NCI-H69 (cell line): Measurements from ENCODE around the gene REEP1.
"Not testable (repeated sequence)": the region's sequence is repeated elsewhere in the genome, so short reads cannot be mapped to it uniquely, and the experiment has no call there.

ENCODE experiments used
- DNase-seq: peaks from one replicate; lab custom pipeline; 2025; lab: John Stamatoyannopoulos, UW

The REEP1 gene

DNA sequence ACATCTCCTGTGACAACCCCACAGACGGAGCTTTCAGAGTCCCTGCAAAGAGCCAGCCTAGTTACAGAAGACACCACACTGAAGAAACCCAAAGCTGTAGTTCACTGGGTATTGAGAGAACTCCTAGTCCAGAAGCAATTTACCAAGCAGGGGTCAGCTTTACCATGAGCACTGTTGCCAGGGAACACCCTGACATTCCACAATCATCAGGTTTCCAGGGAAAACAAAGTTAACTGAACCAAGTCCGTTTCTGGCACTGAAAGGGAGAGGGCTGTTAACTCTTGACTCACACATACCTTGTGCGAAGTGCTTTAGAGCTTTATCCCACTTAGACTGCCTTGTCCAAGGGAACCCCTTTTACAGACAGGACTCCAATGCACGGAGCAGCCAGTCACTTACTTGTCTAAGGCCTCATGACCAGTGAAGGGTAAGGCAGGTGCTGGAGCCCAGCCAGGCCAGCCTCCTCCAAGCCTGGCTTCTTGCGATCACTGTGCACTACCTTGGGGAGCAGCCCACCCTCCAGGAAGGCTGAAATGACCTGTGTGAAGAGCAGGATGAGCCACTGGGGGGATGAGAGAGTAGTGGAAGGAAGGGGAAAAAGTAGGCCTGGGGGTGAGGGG, 53.9 kb downstream of the REEP1 start:
- DNase-seq: peak; percentile 5

- DNase-seq: no peak
Observed at GRCh38 chr2:86281066-86281700, 56.2 kb downstream of the REEP1 start.

- no peak for DNase-seq
Observed at GRCh38 chr2:86280191-86280667, 57.2 kb downstream of the REEP1 start.

GRCh38 chr2:86275962-86276361, 61.5 kb downstream of the REEP1 start:
- no peak for DNase-seq

DNA sequence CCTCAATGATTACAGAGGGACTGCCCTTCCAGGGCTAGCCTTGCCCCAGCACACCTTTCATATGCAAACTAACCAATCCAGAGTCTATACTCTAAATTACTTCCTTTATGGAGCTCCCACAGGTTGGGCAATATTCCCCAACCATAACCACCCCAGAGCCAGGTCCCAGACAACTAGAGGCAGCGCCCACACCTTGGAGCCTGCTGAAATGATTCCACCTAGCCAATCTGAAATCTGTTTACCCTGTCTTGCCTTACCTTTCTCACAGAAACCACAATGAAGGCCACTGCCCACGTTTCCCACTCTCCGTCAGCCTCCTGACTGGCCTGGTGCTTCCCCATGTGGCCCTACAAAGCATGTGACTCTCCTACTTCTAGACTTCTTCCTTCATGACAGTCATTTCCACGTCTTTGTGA, 62.0 kb downstream of the REEP1 start:
- DNase-seq: no peak

GRCh38 chr2:86274918-86275275, 62.5 kb downstream of the REEP1 start:
- DNase-seq: peak; percentile 38

- no peak for DNase-seq
Observed at GRCh38 chr2:86274265-86274917, 63.0 kb downstream of the REEP1 start.

- no peak for DNase-seq
Observed at GRCh38 chr2:86272111-86272510, 65.3 kb downstream of the REEP1 start.

DNA sequence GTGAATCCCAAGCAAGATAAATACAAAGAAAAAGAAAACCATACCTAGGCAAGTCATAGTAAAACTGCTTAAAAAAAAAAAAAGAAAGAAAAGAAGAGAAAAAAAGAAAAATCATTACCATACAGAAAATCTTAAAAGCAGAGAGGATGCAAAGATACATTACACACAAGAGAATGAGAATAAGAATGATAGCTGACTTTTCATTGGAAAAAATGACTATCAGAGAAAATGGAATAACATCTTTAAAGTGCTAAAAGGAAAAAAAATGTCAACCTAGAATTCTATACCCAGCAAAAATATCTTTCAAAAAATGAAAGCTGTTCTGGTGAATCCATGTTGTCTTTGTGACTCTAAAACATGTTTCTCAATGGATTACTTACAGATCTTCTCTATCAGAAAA, 66.2 kb downstream of the REEP1 start:
- DNase-seq: no peak

DNA sequence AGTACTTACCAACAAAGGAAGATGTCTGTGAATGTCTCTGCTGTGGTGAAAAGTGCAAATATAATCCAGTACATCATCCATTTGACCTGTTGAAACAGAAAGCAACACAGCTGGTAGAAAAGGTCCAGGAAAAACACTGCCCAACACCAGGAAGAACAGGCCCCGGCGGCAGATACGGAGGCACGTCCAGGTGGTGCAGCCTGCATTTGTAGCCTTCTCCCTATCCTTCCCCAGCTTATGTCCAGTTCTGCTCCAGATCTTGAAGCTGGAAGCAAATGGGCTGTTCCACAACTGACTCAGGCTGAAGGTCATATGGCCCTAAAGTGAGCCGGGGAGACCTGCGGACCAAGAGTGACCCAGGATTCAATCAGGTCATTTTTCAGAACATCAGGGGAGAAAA, 73.5 kb downstream of the REEP1 start:
- no peak for DNase-seq

- no peak for DNase-seq
Observed at GRCh38 chr2:86260978-86261377, 76.4 kb downstream of the REEP1 start.

DNA sequence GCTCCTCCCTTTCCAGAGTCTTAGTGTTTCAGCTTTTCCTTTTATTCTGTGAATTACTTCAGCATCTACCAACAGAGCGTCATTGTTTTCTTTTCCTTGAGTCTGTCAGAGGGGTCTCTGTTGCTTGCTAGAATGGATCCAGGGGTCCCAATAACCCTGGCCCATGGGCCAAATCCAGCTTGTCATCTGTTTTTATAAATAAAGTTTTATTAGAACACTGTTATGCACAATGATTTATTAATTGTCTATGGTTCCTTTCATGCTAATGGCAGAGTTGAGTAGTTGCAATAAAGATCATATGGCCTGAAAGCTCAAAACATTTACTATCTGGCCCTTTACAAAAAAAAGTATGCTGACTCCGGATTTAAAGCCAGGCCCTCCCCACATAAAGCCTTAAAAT, 79.3 kb downstream of the REEP1 start:
- no peak for DNase-seq

DNA sequence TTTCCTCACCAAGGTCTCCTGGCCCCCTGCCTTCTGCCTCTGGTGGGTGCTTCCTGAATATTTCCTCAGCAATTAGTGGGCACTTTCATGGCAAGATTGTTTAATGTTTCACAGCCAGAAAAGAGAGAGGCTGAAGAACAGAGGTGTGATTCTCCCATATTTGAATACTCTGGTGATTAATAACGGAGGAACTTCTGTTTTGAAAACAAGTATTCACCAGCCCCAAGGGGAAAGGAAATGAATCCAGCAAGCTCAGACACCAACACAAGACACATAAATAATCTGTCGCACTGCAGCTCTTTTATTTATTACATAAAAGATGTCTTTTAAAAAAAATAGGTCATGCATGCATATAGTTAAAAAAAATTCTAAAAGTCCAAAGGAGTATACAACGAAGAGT, 80.4 kb downstream of the REEP1 start:
- DNase-seq: no peak

DNA sequence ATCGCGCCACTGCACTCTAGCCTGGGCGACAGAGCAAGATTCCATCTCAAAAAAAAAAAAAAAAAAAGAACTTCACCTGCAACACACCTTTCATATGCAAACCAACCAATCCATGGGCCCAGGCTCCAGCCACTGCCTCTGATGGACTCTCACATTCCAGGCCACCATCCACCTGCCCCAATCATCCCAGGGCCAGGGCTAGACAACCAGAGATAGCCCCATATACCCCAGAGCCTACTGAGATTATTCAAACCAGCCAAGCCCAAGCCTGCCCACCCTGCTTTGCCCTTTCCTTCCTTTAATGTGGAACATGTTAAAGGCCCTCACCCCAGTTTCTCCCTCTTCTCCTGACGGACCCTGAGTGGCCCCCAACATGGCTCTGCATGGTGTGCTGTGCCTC, 81.1 kb downstream of the REEP1 start:
- no peak for DNase-seq

DNA sequence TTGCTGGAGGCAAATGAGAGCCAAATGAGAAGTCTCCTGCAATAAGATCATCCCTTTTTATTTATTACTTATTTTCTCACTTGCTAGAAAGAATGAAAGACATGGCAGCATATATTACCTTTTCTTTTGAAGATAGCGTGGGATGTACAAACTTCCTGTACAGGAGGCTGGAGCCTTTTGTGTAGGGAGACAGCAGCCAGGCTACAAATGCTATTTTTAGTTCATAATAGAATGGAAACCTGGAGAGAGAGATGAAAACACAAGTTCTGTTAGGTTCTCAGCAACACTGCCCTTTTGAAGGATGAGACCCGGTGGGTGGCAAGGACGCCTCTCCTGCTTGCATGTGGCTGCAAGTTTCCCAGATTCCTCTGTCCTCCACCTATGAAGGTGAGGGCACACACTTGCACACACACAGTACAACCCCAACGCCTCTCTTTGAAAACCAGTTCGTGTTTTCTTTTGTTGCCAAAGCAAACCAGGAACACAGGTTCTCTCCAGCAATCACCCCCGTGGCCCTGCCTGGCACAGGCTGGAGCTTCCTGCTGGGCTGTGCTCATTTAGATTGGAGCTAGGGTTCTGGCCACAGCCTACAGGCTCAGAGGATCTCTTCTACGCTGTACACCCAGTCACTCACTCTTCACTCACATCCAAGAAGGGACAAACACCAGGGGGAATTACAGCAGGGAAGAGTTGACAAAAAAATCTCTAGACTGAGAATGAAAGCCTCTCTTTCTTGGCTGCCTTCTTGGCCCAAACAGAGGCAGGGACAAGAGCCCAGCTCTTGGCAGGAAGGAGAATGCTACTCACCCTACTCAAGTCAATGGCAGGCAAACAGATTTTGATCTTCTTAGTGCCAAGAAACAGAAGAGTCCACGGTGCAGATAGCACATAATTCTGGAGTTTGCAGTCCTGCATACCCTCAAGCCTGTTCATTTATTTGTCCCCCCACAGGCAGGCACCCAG, 82.6 kb downstream of the REEP1 start:
- peak; percentile 20 for DNase-seq

DNA sequence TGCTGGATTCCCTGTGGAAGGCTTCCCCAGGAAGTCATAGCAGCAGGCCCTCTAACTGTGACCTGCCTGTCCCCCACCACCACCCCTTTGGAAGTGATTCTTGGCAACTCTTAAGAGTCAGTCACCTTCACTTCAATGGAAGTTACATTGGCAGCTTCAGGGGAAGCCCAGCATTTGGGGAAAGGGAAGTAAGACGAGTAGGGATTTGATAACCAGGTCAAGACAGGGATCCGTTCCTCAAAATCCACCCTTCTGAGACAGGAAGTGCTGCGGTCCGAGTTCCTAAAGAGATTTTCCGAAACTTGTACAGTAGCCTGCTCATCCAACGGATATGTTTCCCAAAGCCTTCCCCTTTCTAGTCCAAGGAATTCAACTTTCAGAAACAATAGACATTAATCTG, 84.0 kb downstream of the REEP1 start:
- no peak for DNase-seq

- no peak for DNase-seq
Observed at GRCh38 chr2:86251840-86252266, 85.6 kb downstream of the REEP1 start.

DNA sequence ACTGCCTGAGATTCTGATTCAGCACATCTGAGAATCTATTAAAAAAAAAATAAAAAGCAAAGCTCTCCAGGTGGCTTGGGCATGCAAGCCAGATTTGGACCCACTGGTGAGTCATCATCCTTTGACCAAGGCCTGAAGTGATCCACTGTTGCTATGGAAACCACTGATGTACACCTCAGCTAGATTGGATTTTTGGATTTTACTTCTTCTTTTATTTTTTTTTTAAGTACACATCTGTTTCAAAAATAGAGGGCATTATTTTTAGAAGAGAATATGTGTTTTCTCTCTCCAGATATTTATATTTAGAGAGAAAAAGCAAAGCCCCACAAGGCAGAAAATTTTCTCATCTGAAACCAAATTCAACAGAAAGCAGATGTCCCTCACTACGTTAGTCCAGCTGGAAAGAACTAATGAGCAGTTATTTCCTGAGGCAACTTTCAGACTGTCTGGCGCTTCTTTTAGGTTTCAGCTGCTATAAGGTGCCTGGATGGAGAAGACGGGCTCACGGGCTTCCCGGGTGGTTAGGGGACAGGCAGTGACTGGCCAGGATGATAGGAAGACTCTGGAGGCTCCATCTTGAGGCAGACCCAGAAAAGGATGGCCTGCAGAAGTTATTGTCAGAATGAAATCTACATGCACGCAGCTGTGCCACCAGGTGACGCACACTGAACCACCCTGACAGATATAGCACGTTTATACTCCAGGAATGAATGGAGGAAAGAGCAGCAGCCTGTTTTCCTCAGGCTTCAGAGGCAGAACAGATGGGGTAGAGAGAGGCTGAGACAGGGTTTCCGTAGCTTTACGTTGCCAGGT, 87.6 kb downstream of the REEP1 start:
- DNase-seq: peak; percentile 48

GRCh38 chr2:86249176-86249575, 88.2 kb downstream of the REEP1 start:
- no peak for DNase-seq

GRCh38 chr2:86245222-86245621, 92.2 kb downstream of the REEP1 start:
- DNase-seq: not testable (repeated sequence)

DNA sequence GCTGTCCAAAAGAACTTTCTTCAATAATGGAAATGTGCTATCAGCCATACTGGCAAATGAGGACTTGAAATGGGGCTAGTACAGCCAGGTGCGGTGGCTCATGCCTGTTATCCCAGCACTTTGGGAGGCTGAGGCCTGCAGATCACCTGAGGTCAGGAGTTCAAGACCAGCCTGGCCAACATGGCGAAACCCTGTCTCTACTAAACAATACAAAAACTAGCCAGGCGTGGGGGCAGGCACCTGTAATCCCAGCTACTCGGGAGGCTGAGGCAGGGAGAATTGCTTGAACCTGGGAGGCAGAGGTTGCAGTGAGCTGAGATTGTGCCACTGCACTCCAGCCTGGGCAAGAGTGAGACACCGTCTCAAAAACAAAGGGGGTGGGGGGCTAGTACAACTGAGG, 92.6 kb downstream of the REEP1 start:
- not testable (repeated sequence) for DNase-seq
